ENCODE data around the gene REEP6. TPM values are rescaled to one million over a fixed set of nuclear protein-coding genes. Genes with fewer than 3 reads are reported as not detected.

Gene REEP6
- total and polyA plus RNA-seq, 2 of the 4 experiments (the other 2 are of a cell fraction) = 1.3 to 2.2 TPM

- Histone ChIP-seq H3K27ac (ENCODE audit: insufficient read depth, low read length) (no peak overlapping the region), H4K8ac (ENCODE audit: low read depth in 2 of 2, low read length in 2 of 2) (no peak overlapping the region), H3K79me1 (ENCODE audit: low read depth in 1 of 2, low read length in 2 of 2) (no peaks in the 10 kb centered on the region), H3K23ac (ENCODE audit: low read depth, low read length) (no peak overlapping the region), H2AK9ac (replicated peaks; ENCODE audit: low read depth, low read length, poor library complexity) (no peak overlapping the region), H2BK5ac (ENCODE audit: low read depth, low read length, poor library complexity, severe bottlenecking) (no peak overlapping the region), H3K18ac (ENCODE audit: low read depth, low read length) (no peak overlapping the region), H3K9ac (ENCODE audit: low read depth, low read length) (no peak overlapping the region), H2BK20ac (ENCODE audit: low read depth, low read length) (no peak overlapping the region), H3K4me1 (ENCODE audit: control insufficient read depth, insufficient read depth, low read length) (peaks cover 2% of the 10 kb centered on the region; the same call in 1 of the 2 replicates), H3K4me3 (ENCODE audit: insufficient read depth, low read depth, low read length) (no peak overlapping the region), H3K27me3 (ENCODE audit: control insufficient read depth, insufficient read depth, low read length) (peaks cover 1% of the 10 kb centered on the region), H4K20me1 (ENCODE audit: insufficient read depth, low read length) (no peaks in the 10 kb centered on the region), H4K91ac (ENCODE audit: insufficient read depth, low read depth, low read length) (no peak overlapping the region), H3K36me3 (ENCODE audit: control insufficient read depth, insufficient read depth, low read length) (no peaks in the 10 kb centered on the region), H3K14ac (replicated peaks; ENCODE audit: low read depth, low read length) (no peak overlapping the region), H3K4me2 (ENCODE audit: low read depth, low read length) (no peak overlapping the region), H4K5ac (ENCODE audit: low read depth, low read length) (no peak overlapping the region), H3K9me3 (ENCODE audit: control insufficient read depth, insufficient read depth, low read length) (no peaks in the 10 kb centered on the region), H2BK15ac (ENCODE audit: low read depth, low read length) (no peak overlapping the region), H2AK5ac (ENCODE audit: low read depth, low read length) (no peak overlapping the region), H2AFZ (replicated peaks; ENCODE audit: low read length, poor library complexity) (no peak overlapping the region), H3K9me1 (ENCODE audit: insufficient read depth, low read length) (no peaks in the 10 kb centered on the region), H3K4ac (ENCODE audit: low read depth, low read length) (no peak overlapping the region), H2BK120ac (ENCODE audit: low read depth, low read length) (no peak overlapping the region), H3K56ac (ENCODE audit: extremely low read depth, insufficient read depth, low read length) (no peak overlapping the region)
- no peak for TF ChIP-seq BHLHE40 (IDR thresholded peaks at IDR 0.05; ENCODE audit: low read depth, low read length)
- TF ChIP-seq RFX5 (IDR thresholded peaks at IDR 0.05; ENCODE audit: low read depth, low read length) = no peak
- TF ChIP-seq SMC3 (IDR thresholded peaks at IDR 0.05; ENCODE audit: low read depth, low read length) = no peak
- TF ChIP-seq RCOR1 (IDR thresholded peaks at IDR 0.05; ENCODE audit: insufficient replicate concordance, low read length) = no peak
- no peak for TF ChIP-seq CTCF (conservative IDR thresholded peaks at IDR 0.05; ENCODE audit: low read depth, low read length)
- no peak for TF ChIP-seq CEBPB (IDR thresholded peaks at IDR 0.05; ENCODE audit: low read depth, low read length)
- no peak for TF ChIP-seq USF2 (IDR thresholded peaks at IDR 0.05; ENCODE audit: low read depth, low read length)
- no peak for TF ChIP-seq FOS (IDR thresholded peaks at IDR 0.05; ENCODE audit: low read depth, low read length)
- TF ChIP-seq CHD1 (IDR thresholded peaks at IDR 0.05; ENCODE audit: low read depth, low read length) = no peak
- no peak for TF ChIP-seq MAFK (IDR thresholded peaks at IDR 0.05; ENCODE audit: low read depth, low read length)
- TF ChIP-seq ELK1 (IDR thresholded peaks at IDR 0.05; ENCODE audit: borderline replicate concordance, low read depth, low read length) = no peak
- no peak for TF ChIP-seq POLR2A (IDR thresholded peaks at IDR 0.05; ENCODE audit: low read depth, low read length)
- TF ChIP-seq NFE2L2 (IDR thresholded peaks at IDR 0.05; ENCODE audit: low read depth, low read length) = no peak
- no peak for TF ChIP-seq RAD21 (IDR thresholded peaks at IDR 0.05; ENCODE audit: low read length)
- TF ChIP-seq MXI1 (IDR thresholded peaks at IDR 0.05; ENCODE audit: borderline replicate concordance, low read depth, low read length) = no peak
- TF ChIP-seq MAZ (IDR thresholded peaks at IDR 0.05; ENCODE audit: borderline replicate concordance, low read depth, low read length) = no peak
- 55% methylated on average over 2 of the region's 14 CpGs; no CpG with 5 or more reads in 1 of the 2 experiments for WGBS, 2 experiments (ENCODE audit: extremely low coverage in 2 of 2, insufficient read length in 1 of 2)
- in situ Hi-C loops (cut with MboI; ENCODE audit: low sequenced_read_pairs) = loop anchor here (25.0 kb wide), 1 partner anchor 252 kb away; no protein-coding TSS in a partner anchor
- no peak for DNase-seq
- BruUV-seq (replicated peaks) = no TSS peak
- dilution Hi-C loops (cut with HindIII; ENCODE audit: low sequenced_read_pairs, unreplicated experiment) = no loop called here
- ChIA-PET CTCF (no interaction called here), POLR2A (ENCODE audit: unreplicated experiment) (no interaction called here)
- no peak for ATAC-seq (ENCODE audit: low read depth)
- intact Hi-C loops (cut with micrococcal nuclease) = no loop called here
These were observed 44.0 kb downstream of the REEP6 start for GRCh38 chr19:1534972-1535371.
